ENCODE measurements around the gene RYR3.

The RYR3 gene

DNA sequence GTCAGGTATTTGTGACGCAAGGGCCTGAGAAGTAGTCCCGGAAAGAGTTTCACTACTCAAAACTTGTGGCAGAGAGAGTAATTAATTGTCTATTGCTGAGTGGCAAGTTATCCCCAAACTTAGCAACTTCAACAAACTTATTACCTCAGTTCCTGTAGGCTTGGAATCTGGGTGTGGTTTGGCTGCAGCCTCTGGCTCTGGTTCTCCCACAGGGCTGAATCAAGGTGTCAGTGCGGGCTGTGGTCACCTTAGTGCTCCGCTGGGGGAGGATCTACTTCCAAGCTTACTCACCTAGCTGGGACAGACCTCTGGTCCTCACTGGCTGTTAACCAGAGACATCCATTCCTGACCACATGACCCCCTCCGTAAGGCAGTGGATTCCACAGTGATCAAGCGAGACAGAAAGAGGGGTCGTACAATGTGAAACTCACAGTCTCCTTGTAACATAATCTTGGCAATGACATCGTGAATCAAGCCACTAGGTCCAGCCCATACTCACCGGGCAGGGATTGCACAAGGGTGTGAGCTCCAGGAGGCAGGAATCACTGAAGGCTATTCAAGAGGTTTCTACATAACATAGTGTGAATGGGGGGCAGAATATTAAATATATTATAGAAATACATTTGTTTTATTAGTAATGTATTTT lies 138.3 kb downstream of the RYR3 start:
- no peak for DNase-seq (ENCODE audit: low read depth)

DNA sequence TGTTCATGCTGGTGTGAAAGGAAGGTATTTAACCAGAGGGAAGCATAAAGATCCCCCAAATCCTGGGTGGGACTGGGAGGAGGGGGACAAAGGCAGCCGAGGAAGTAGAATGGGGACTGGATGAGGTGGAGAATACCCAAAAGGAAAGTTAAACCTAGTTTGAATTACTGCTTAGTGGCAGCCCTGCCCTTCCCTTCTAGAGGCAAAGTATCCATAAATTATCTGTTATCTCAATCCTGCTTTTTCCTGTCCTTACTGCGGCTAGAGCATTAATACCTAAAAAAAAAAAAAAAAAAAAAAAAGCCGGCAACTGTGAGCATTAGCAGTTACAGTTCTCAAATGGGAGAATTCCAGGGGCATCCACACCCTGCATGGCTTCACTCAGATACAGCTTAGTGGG lies 139.0 kb downstream of the RYR3 start:
- DNase-seq (ENCODE audit: low read depth), result no peak

DNA sequence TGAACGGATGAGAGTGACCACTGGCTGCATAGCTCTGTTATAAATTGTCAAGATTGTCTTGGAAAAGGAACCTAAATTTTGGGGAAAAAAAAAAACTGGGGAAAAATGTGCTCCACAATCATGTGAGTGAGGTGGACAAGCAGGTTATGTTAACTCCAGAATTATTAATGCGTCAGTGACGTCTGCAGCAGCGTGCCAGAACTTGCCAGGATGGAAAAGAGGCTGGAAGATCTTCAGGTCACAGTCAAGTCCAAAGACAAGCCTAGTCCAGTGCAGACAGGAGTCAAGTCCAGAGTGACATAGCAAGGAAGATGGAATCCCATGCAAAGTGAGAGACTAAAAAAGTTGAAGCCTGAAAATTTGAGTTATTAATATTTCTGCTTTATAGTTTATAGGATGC lies 140.6 kb downstream of the RYR3 start:
- no peak for DNase-seq (ENCODE audit: low read depth)

DNA sequence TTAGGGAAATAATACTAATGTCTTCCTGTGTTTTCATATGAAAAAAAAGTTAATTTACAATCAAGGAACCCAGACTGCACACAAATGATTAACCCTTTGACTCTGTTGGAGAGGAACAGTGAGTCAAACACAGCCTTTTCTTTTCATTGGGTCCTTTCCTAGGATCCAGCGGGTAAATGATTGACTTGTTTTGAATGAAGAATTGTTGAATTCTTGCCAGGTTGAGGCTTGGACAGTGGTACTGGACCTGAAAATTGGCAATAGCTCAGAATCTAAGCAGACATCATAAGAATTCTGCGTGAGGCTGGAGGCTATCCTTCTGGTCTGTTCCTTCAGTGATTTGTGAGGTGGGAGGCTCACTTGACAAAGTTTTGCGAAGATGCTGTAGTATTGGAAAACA lies 143.0 kb downstream of the RYR3 start:
- DNase-seq (ENCODE audit: low read depth), result no peak

DNA sequence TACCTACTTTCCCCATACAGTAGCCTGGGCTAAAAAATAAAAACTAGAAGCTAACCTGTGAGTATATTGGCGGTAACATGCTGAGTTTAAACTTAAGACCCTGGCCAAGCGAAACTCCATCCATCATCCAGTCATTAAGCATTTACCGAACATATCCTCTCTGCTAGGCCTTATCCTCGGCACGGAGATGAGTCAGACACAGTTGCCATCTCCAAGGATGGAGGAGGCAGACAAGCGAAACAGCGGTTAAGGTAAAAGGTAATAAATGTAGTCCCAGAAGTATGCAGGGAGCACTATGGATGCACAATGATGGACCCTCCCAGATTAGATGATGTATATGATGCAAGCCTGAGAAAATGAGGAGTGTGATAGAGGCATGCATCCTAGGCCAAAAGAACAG lies 143.6 kb downstream of the RYR3 start:
- no peak for DNase-seq (ENCODE audit: low read depth)

DNA sequence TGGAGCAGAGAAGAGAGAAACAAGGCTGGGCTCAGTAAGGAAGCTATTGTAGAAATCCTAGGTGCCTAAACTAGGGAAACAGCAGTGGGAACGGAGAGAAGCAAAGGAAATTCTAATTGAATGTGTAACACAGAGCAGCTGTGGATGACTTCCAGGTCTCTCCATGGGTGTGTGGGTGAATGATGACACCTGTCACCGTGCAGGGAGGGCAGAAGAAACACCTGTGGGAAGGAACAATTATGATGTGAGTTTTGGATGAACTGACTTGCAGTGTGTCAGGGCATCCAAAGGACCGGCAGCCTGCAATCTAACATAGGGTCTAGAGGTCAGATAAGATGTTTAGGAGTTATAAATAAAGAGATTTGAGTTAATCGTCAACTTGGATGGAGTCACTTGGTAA lies 144.2 kb downstream of the RYR3 start:
- DNase-seq (ENCODE audit: low read depth), result no peak

DNA sequence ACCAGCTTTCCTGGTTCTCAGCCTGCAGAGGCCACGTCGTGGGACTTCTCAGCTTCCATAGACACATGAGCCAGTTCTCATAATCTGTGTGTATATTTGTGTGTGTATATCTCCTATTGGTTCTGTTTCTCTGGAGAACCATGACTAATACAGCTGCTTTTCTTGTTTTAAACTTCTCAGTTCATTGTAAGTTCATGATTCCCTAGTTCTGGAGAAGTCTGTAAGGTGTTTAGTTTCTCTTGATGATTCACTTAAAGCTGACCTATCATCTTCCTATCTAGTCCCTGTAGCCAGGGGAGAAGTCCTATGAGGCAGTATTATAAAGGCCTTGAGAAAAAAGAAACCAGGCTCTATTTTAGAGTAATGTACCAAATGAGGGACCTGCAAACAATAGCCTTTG lies 147.7 kb downstream of the RYR3 start:
- no peak for DNase-seq (ENCODE audit: low read depth)

DNA sequence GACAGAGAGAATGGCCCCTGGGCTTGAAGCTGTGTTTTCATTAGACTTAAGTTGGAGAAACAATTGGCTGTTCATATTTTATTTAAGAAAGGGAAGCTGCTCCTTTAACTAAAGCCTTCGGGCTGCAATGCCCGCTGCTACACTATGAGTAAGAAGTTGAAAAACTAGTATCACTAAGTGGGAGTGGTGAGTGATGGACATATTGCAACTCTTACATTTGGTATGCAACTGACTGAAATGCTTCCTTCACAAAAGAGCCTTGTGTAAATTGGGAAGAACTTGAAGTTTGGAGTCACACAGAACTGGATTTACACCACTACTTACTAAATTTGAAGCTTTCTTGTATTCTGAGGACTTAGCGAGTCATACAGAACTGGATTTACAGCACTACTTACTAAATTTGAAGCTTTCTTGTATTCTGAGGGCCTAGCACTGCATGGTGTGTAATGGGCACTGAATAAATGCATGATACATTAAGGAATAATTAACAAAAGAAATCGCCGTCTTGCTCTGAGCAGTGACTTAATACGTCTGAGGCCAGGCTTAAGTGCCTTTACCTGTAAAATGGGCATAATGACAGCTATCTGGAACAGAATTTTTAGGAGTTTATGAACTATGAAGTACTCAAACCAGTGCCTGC lies 149.5 kb downstream of the RYR3 start:
- no peak for DNase-seq (ENCODE audit: low read depth)

DNA sequence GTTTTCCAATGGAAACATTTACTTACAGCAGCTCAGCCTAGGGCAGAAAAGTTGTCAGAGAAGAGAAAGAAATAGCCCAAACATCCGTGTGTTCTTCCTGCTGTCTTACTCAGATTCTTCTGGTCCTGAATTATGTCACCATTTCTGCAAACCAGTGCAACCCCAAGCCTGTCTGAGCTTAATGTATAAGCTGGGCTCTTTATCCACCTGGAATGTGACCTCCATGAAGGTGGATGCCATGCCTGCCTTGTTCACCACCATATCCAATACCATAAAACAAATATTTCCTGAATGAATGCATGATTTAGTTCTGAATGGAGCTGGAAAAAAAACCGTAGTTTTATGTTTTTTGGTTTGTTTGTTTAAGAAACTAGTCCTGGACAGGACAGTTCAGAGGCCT lies 150.9 kb downstream of the RYR3 start:
- DNase-seq (ENCODE audit: low read depth), result no peak

DNA sequence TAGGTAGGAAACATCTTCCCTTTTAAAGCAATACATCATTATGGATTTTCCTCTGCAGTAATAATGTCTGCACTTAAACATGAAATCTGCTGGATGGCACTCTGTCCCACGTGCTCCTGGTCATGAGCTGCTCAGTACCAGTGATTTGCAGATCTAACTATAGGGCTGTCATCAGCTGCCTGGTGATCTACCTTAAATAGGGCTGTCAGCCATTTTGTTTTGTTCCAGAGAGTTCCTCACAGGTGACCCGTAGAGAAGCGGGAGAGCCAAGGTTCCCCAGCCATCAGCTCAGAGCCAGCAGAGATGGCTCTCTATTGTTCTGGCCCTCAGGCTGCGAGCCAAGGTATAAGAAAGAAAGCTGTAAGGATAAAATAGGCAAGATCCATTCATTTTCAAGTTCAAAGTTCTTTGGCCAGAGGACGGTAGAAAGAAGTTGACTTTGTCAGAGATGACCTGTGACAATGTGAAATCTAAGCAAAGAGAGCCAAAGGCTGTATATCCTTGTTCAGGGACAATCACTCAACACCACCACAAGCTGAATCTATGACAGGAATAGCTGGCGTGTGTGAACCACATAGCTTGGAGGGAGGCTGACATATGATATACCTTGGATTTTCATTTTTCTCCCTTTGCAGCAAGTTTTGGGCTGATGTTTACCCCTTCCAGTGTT lies 156.5 kb downstream of the RYR3 start:
- DNase-seq (ENCODE audit: low read depth), result no peak

DNA sequence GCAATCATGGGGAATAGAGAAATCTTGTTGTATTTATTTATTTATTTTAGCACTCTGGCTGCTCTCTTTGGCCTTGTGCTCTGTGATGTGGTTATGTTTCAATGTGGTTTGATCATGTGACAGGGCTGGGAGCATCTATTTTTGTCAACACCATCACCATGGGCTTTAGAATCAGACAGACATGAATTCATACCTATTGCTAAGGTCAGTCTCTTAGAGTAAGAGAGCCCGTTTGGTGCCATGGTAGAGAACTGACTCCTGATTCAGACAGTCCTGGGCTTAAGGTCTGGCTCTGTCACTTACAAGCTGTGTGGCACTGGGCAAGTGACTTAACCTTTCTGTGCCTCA lies 157.0 kb downstream of the RYR3 start:
- no peak for DNase-seq (ENCODE audit: low read depth)

DNA sequence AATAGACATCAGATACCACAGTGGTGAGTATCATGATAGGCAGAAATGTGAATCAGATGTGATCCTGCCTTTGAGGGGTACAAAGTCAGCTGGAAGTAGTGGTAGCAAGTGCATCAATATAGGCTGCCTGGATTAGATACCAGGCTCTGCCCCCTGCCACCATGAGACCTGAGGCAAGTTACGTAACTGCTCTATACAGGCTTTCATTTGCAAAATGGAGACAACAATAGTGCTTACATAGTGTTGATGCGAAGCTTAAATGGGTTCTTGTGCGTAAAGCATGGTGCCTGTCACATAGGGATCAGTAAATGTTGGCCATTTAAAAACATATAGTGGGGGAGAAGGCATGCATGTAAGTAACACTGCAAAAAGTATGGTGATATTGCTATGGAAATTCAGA lies 158.0 kb downstream of the RYR3 start:
- no peak for DNase-seq (ENCODE audit: low read depth)

DNA sequence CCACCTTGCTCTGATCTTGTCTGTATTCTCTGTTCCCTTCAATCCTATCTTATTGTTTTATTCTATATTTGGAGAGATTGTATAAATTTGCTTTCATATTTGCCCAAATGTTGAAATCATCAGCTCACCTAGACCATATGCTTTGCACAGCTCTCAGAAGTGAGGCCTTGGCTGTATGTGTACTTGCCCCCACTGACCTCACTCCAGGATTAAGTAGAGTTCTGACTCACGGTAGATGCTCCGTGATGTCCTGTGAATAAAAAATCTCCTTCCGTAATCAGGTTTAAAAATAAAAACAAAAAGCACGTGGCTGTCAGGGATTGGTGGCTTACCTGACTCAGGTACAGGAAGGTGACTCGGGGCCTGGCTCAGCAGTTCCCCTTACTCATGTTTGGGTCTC lies 162.2 kb downstream of the RYR3 start:
- no peak for DNase-seq (ENCODE audit: low read depth)

DNA sequence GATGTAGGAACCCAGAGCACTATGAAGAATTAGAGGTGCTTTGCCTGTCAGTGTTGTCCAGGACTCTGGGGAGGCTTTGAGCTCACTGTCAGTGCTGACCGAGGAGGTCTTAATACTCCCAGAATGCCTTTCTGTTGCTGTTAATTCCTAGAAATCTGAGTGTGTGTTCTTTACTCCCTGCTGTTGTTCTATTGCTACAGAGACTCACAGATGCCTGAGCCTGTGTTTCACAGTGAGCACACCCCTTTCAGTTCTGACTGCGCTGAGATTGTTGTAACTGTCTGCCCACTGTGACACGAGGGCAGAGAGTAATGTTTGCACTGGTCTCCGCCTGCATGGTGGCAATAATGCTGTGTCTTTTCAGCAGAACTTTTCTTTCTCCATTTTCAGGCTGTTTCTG lies 162.9 kb downstream of the RYR3 start:
- no peak for DNase-seq (ENCODE audit: low read depth)

DNA sequence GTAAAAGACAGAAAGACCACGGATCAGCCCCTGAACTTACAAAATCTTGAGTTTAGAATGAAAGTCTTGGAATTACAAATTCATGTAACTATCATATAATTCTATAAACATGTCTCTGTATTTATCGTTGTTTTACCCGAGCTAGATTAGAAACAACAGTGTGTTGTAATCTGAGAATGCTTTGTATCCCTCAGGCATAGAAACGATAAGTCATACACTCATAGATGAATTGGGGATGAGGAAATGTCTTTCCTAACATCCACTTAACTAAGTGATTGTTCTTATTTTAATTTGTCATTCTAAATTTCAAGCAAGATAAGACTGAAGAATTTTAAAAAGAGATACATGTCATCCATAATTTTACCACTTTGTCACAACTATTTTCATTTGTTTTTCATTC lies 165.3 kb downstream of the RYR3 start:
- DNase-seq (ENCODE audit: low read depth), result no peak

DNA sequence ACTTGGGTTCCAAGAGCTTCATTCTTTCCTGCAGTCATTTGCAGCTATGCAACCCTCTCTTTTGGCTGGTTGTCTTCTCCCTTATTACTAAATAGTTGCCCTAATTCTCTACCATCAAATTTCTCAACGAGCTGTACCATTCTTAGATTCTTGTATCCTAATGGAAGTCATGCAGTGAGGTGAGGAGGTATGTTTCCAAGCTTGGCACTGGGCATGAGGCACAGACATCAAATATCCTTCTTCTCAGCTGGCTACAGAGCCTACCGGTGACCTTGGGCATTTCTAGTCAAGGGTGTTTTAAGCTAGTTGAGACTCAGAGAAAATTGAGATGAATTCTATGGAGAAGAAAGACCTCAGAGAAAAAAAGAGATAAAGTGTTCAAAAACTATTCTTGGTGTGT lies 166.1 kb downstream of the RYR3 start:
- no peak for DNase-seq (ENCODE audit: low read depth)

DNA sequence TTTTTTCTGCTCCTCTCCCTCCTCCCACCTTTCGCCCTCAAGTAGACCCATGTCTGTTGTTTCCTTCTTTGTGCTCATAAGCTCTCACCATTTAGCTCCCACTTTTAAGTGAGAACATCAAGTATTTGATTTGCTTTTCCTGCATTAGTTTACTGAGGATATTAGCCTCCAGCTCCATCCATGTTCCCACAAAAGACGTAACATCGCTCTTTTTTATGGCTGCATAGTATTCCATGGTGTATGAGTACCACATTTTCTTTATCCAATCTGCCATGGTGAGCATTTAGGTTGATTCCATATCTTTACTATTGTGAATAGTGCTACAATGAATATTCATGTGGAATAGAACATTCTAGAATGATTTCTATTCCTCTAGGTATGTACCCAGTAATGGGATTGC lies 178.6 kb downstream of the RYR3 start:
- DNase-seq (ENCODE audit: low read depth), result no peak

DNA sequence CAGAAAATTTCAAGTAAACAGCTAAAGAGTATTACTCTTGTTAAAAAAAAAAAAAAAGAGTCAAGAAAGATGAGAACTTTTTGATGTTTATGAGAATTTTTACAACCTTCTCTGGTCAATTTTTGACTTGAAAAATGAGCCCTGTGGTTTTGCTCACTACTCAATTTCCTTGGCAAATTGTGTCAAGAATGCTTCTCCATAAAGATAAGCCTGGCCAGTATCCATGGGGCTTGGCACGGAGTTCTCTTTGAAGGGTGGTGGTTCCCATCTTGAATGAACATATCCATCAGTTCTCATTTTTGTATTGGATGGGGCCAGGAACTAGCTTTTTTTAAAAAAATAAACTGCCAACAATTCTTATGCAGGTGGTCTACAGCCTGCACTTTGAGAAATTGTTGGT lies 179.9 kb downstream of the RYR3 start:
- DNase-seq (ENCODE audit: low read depth), result no peak

DNA sequence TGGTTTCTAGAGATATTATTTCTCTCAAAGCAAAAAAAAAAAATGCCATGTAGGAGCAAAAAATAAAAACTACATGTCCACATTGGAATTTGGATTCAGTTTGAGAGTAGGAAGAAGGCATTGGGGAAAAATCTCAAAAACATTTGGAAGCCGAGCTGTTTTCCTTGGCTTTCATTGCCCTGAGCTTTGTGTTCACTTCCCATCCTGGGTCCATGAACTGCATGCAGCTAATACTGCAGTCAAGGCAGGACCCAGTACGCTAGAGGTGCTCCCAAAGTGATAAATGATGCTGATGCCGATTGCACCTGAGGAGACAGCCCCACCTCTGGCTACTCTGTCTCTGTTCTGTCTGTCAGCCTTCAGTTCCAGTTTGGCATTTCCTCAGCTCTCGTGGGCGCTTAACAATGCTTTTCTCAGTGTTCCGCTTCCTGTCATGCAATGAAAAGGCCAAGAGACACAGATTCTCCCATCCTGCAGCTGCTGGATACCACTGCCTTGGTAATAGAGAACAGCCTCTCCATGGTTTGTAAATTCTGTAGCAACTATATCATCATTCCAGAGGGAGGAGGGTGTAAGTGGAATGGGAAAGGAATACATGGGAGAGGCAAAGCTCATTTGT lies 181.8 kb downstream of the RYR3 start:
- DNase-seq (ENCODE audit: low read depth), result no peak

DNA sequence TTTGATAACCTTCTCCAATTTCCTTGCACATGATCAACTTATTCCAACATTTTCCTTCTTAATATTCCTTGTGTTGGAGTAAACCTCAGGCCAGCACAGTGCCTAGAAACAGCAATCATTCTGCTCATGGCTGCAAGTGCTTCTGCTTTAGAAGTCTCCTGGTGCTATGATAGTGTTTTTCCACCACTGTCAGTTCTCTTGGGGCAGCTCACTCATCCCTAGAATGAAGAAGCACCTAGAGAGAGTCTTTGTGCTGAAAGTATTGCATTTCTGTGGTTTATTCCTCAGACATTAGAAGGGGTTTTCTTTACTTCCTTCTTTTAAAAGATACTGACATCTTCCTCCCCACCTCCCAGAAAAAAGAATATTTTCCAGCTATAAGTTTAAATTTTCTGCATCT lies 183.5 kb downstream of the RYR3 start:
- no peak for DNase-seq (ENCODE audit: low read depth)

DNA sequence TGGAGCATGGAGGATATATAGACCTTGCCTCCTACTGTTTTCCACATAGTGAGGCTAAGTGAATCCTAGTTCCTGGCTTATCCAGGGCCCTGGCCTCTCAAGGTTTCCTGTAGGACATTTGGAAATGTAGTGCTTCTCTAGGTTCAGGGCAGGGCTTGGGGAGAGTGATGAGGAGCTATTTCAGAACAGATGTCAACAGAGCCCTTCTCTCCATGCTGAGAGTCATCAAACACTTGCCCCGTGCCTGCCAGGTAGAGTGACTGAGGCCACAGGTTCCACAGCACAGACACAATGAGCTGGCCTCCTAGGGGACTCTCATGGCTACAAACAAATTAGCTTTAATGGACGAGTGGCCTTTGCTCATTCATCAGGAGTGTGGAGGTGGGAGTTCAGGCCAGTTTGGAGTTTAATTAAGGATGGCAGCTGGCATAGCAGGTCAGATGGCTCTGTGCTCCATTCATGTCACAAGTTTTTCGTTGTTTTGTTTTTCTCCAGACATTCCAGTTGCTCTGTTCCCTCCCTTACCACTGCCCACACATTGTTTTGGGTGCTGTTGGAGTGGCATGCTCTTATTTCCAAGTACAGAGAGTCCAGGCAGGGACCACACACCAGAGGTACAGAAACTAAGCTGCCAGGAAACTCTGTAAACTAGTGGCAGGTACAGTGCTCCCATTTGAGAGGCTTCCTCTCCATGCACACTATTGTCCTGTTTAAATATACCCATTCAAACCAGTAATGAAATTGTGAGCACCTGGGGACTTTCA lies 189.8 kb downstream of the RYR3 start:
- DNase-seq (ENCODE audit: low read depth), result no peak

DNA sequence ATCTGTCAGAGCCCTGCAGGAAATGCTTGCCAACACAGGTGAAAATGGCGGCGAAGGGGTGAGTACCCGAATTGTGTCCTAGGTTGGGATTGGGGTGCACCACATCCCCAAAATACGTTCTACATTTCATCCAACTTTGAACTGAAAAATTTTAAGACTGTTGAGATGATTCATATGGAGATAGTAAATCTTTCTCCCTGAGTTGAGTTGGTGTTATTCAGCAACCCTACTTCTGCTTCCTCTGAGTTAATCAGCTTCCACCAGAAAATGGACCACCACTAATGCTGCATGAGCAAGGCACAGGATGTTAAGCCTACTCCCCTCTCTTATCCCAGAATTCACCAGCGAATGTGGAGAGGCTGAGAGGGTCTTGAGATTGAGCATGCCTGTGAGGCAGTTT lies 192.9 kb downstream of the RYR3 start:
- no peak for DNase-seq (ENCODE audit: low read depth)

DNA sequence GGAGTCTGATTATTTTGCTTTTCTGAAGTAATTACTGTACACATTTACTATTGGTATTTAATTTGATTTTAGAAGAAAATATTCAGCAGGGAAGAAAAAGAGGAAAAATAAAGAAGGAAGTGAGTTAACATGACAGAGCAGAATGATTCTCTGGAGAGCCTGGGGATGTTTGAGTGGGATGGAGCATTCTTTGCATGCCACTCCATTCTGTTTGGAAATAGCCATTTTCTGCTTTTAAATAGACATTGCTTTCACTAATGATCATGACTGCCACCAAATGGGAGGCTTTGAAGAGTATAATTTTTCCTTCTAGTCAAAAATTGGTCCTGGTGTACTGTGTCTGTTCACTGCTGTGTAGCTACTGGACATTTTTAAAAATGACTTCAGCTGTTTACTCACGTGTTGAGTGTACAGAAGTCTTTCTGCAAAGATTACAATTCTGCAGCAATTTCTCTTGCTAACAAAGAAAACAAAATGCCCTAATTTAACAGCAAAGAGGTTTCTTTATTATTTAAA lies 196.1 kb downstream of the RYR3 start:
- no peak for DNase-seq (ENCODE audit: low read depth)

Data from activated T-helper 9 cell treated with anti-CD3 and anti-CD28 coated beads, Interleukin-2, amount 50 U/mL, for 16 hours (primary cell).